ENCODE results near the gene ACTN3. TPM values are rescaled to one million over a fixed set of nuclear protein-coding genes. Genes with fewer than 3 reads are reported as not detected.
A peak's percentile ranks its signal among the peaks of the same experiment; 100 is the strongest.
"Not testable (repeated sequence)": the region's sequence is repeated elsewhere in the genome, so short reads cannot be mapped to it uniquely, and the experiment has no call there.

The ACTN3 gene
- total RNA-seq, 1 donor from 2014 or later: 0.12 TPM

DNA sequence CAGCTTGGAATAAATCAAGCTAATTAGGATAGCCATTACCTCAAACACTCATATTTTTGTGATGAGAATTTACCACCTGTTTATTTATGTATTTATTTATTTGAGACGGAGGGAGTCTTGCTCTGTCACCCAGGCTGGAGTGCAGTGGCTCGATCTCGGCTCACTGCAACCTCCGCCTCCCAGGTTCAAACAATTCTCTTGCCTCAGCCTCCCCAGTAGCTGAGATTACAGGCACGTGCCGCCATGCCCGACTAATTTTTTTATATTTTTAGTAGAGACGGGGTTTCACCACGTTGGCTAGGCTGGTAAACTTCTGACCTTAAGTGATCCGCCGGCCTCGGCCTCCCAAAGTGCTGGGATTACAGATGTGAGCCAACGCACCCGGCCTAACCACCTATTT lies 1.8 kb upstream of the ACTN3 start:
- DNase-seq (ENCODE audit: low spot score): not testable (repeated sequence)

DNA sequence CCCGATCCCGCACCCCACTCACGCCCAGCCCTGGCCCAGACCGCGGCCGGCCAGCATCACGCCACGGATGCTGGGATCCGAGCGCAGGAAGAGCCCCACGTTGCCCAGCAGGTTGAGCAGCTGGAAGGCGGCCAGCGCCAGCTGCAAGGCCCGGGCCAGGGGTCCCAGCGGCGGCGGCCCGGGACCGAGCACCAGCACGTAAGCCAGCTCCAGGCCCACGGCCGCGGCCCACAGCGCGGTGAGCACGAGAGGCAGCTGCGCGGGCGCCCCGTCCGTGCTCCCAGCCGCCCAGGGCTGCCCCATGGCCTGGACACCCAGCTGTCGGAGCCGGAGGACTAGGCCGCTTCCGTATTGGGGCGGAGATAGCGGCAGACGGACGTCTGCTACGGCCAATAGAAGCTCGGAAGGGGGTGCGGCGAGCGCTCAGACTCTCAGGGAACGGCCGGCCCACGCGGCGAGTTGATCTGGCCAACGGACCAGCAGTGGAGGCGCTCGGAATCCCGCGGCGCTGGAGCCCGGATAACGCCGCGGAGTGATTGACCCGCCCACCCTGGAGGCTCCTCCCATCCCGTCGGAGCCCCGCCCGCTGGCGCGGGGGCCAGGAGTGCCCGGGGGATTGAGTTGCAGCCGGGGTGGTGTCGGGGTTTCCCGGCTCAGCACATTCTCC lies 869 bp upstream of the ACTN3 start, which contains the start of gene ZDHHC24:
TSS of gene ZDHHC24 (minus strand) at position 348 of the 667 bp plus-strand sequence. CDS start at position 303, 45 bp downstream.
- peak; percentile 97 for DNase-seq (ENCODE audit: low spot score)

DNA sequence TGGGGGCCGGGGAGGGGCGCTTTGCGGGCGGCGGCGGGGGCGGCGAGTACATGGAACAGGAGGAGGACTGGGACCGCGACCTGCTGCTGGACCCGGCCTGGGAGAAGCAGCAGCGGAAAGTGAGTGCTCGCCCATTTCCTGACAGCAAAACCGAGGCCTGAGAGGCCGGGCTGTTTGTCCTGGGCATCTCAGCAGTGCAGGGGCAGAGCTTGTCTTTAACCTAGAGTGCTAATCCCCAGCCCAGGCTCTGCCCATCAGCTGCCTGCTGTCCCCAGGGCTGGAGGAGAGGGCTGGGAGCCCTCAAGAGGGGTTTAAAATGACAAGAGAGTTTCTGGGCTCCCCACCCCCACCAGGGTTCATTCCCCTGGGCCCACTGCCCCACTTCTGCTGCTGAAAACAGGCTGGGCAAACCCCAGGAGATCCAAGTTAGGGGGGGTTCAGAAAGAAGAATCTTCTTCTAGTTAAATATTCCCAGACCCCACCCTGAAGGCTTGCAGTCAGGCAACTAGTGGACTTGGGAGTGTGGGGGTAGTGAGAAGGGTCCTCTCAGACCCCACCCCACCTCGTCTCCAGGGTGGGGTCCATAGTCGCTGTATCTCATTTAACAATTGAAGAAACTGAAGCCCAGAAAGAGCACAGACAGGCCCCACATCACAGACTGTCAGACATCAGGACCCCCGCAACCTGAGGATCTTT lies 411 bp downstream of the ACTN3 start:
- no peak for DNase-seq (ENCODE audit: low spot score)

DNA sequence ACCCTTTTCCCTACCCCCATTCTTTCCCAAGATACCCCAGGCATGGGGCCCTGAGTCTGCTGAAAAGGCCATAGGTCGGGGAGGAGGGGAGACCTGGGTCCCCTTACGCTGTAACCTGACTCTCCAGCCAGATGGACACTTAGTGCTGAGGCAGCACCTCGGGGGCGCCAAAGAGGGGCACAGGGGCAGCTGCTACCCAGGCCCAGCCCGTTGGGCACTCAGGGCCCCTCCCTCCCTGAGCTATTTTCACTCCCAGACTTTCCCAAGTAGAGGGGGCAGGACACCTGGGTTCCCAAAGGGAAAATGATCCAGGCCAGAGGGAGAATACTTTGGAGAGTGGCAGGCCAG lies 933 bp downstream of the ACTN3 start:
- no peak for DNase-seq (ENCODE audit: low spot score)

DNA sequence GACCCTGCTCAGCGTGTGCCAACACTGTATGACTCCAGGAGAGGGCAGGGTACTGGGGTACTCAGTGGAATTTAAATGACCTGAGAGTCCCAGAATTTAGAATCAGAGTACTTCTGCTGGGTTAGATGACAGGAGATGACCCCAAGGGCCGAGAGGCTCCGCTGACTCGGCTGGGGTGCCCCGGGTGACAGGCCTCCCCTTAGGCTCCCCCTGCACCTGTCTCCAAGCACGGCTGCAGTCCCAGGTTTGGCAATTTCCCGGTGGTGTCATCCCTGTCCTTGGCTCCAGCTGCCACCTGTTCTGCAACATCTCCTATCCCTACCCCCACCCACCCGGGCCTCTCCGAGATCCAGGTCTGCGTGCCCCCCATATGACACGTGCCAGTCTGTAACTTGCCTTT lies 1.3 kb downstream of the ACTN3 start:
- DNase-seq (ENCODE audit: low spot score): no peak

DNA sequence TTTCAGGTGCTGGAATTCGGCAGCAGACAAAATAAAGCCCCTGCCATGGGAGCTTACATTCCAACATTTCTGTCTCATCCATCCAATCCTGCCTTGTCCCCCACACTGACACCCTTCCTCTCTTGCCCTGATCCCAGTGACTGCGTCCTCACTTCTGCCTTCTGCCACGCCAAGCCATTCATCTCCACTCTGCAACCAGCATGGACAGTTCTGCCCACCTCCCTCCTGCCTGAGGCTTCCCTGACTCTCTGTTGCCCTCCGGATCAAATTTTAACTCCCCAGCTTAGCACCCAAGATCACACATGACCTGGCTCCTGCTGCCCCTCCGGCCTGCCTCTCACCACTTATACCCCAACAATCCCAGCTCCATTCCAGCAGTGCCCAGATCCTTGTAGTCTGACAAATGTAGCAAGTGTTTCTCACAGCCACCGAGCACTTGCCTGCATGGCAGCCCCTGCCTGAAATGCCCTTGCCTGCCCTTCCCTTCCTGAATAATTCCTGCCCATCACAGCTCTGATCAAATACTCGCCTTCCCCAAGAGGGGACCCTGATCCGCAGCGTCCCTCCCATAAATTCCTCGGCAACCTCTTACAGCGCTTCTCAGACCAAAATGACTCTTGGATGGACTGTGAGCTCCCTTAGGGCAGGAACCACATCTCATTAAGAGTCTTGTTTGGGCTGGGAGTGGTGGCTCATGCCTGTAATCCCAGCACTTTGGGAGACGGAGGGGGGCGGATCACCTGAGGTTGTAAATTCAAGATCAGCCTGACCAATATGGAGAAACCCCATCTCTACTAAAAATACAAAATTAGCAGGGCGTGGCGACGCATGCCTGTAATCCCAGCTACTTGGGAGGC lies 2.3 kb downstream of the ACTN3 start:
- no peak for DNase-seq (ENCODE audit: low spot score)

DNA sequence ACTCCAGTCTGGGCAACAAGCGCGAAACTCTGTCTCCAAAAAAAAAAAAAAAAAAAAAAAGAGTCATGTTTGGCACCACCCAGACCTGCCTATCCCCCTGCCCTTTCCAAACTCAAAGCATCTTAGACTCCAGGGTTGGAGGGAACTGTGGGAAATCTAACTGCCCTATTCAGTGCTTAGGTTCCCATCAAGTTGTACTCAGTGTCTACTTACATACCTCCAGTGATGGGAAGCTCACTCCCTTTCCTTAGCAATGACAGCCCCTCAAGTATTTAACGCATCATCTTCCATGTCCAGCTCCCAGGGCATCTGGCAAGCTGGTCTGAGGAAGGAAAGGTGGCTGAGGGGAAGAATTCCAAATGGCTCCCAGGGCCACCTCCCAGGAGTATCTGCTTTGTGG lies 3.0 kb downstream of the ACTN3 start:
- DNase-seq (ENCODE audit: low spot score): no peak

DNA sequence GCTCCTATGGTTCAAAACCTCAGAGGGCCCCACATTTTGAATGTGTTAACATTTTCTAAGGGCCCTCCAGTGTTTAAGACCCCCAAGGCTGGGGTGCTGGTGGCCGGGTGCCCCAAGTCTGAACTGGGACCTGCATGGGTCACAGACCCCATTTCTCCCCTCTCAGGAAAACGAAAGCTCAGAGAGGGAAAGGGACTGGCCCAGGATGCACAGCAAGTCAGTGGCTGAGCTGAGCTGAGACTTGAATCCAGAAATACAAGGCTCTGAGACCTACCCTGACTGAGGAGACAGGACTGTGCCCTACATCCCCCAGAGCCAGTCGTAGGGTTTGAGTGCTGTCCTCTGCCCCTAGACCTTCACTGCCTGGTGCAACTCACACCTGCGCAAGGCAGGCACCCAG lies 4.2 kb downstream of the ACTN3 start:
- no peak for DNase-seq (ENCODE audit: low spot score)

DNA sequence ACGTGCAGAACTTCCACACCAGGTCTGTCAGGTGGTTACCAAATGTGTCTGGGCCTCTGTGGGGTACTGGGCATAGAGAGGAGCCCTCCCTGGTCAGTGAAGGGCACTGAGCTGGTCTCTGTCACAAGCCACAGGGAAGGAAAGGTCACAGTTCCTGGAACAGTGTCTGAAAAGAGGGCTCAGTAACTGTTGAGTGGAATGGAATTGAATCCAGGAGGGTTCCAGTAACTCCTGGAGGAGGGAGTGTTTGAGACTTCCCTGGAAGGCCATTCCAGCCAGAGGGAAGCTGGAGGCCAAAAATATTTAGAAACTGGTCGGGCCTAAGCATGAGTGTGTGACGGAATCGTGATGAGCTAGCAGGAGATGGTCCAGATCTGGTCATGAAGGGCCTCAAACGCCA lies 7.9 kb downstream of the ACTN3 start:
- no peak for DNase-seq (ENCODE audit: low spot score)

DNA sequence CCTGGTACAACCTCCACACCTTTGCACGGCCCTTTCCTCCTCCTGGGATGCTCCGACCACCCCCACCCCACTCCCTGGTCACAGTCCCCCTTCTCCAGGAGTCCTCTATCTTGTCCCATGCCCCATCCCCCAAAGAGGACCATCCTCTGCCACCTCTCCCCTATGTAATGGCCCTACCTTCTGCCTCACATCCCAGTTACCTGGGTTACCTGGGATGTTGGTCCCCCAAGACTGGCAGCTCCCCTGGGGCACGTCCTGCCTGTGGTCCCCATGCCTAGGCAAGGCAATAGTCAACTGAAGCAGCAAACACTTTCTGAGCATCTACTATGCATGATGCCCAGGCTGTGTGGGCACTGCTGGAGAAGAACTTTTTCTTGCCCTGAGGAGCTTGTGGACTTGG lies 8.7 kb downstream of the ACTN3 start:
- DNase-seq (ENCODE audit: low spot score): no peak

DNA sequence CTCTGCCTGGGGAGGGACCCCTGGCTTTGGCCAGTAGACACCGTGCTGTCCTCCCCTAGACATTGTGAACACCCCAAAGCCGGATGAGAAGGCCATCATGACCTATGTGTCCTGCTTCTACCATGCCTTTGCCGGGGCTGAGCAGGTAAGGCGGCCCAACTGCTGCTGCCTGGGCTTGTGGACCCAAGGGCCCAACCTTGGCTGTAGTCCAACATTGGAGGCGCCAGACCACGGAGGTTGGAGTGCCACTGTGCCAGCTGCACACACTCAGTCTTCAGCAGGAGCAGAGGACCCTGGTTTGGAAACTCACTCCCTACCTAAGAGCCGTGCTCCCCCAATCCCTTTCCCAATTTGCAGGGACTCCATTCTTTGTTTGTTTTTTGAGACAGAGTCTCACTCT lies 9.4 kb downstream of the ACTN3 start:
- DNase-seq (ENCODE audit: low spot score): no peak

DNA sequence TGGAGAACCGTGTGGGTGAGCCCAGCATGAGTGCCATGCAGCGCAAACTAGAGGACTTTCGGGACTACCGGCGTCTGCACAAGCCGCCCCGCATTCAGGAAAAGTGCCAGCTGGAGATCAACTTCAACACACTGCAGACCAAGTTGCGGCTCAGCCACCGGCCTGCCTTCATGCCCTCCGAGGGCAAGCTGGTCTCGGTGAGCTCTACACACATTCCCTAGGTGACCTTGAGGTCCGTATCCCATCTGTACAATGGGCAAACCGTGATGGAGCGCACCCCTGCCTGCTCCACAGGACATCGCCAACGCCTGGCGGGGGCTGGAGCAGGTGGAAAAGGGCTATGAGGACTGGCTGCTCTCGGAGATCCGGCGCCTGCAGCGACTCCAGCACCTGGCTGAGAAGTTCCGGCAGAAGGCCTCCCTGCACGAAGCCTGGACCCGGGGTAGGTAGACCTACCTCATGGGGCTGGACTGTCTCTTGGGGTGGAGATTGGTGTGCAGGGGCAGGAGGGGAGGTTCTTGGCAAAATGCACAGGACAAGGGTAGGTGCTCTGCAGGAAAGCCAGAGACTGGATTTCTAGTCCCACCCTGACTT lies 11.1 kb downstream of the ACTN3 start:
- no peak for DNase-seq (ENCODE audit: low spot score)

DNA sequence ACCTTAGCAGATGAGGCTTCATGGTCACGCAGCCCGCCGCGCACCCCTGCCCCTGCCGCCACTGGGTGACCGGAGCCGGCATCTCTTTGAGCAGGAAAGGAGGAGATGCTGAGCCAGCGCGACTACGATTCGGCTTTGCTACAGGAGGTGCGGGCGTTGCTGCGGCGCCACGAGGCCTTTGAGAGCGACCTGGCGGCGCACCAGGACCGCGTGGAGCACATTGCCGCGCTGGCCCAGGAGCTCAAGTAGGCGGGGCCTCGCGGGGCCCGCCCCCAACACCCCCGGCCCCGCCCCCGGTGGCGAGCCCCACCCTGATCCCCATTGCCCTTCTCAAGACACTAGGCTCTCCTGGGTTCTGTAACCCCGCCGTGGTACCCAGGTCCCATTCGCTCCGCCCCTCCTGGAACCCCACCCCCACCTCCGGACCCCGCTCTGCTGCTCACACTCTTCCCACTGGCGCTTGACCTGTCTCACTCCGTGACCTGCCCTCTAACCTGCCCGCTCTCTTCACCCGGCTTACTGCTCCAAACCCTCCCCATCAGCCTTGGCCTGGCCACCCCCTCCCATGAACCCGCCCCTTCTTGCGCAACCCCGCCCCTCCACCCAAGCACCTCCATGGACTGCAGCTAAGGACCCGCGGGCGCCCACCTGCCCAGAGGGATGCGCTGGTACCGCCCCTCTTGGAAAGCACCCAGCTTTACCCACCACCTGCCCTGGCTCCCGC lies 12.6 kb downstream of the ACTN3 start:
- no peak for DNase-seq (ENCODE audit: low spot score)

DNA sequence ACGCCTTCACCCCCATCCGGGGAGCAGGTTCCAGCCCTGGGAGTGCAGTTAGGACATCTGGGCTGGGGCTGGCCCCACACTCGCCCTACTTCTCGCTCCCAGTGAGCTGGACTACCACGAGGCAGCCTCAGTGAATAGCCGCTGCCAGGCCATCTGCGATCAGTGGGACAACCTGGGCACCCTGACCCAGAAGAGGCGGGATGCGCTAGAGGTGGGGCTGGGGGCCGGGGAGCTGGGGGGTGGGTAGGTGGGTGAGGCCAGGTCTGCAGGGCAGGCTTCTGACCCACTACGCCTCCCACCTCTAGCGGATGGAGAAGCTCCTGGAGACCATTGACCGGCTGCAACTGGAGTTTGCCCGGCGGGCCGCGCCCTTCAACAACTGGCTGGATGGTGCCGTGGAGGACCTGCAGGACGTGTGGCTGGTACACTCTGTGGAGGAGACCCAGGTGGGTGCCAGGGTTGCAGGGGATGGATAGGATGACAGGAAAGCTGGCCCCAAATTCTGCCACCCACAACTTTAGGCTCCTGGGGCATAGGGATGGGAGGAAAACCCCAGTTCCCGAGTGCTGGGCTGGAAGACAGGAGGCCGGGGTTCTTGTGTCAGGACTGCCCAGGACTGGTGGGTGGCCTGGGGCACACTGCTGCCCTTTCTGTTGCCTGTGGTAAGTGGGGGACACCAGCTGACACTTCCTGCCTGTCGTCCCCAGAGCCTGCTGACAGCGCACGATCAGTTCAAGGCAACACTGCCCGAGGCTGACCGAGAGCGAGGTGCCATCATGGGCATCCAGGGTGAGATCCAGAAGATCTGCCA lies 13.4 kb downstream of the ACTN3 start:
- no peak for DNase-seq (ENCODE audit: low spot score)

DNA sequence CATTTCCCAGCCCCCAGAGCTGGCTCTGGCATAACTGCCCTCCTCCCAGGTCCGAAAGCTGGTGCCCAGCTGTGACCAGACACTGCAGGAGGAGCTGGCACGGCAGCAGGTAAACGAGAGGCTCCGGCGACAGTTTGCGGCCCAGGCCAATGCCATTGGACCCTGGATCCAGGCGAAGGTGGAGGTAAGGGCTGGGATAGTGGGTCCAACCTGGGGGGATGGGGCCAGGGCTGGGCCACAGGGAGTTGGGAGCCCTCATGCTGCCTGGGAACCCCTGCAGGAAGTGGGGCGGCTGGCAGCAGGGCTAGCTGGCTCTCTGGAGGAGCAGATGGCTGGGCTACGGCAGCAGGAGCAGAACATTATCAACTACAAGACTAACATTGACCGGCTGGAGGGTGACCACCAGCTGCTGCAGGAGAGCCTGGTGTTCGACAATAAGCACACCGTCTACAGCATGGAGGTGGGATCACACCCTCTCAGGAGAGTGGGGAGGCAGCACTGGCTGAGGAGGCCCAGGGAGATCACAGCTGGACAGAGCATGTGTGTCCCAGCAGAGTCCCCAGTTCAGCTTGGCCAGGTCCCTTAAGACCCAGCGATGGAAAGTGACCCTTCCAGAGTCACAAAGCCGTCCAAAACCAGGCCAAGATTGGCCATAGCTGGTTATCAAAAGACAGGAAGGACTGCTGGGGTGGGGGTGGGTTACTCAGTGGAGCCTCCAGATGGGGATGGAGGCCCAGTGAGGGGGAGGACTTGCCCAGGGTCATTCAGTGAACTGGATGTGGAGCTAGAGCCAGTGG lies 14.7 kb downstream of the ACTN3 start:
- DNase-seq (ENCODE audit: low spot score): no peak

DNA sequence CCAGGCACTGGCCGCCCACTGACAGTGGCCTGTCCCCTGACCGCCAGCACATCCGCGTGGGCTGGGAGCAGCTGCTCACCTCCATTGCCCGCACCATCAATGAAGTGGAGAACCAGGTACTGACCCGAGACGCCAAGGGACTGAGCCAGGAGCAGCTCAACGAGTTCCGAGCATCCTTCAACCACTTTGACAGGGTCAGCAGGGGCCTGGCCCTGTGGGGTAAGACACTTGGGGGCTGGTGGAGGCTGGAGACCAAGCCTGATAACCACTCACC lies 15.2 kb downstream of the ACTN3 start:
- no peak for DNase-seq (ENCODE audit: low spot score)

DNA sequence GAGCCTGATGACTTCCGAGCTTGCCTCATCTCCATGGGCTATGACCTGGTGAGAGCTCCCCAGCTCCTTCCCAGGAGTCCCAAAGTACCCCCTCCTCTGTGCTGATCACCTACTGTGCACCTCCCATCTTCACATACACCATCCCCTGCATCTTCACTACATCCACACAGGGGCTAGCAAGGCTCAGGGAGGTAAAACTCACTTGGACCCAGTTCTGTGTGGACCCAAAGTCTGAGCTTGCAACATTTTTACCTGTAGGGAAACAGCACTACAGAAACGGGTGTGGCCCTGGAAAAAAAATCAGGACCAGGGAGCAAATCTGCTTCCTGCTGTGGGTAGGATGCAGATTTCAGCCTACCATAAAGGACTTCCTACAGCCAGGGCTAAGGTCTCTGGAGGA lies 15.6 kb downstream of the ACTN3 start:
- DNase-seq (ENCODE audit: low spot score): no peak

DNA sequence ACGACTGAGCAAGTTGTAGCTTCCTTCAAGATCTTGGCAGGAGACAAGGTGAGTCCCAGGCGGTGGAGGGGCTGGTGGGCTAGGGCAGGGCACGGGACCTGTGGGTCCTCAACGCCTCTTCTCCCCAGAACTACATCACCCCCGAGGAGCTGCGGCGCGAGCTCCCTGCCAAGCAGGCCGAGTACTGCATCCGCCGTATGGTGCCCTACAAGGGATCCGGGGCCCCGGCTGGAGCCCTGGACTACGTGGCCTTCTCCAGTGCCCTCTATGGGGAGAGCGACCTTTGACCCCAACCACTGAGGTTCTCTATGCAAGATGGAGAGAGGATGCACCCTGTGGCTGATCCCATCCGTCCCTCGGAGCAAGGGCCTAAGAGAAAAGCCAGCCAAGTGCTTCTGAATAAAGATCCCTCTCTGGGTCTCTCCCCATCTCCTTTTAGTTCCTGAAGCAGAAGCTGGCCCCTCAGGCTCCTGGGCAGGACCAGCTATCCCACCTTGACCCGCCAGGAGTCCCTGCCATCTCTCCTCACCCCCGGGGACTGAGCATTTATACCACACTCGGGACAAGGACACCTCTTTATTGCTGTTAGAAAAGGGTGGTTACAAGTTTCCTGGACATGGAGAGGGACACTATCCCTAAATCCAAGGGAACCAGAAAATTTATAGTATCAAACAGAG lies 16.3 kb downstream of the ACTN3 start:
- no peak for DNase-seq (ENCODE audit: low spot score)

DNA sequence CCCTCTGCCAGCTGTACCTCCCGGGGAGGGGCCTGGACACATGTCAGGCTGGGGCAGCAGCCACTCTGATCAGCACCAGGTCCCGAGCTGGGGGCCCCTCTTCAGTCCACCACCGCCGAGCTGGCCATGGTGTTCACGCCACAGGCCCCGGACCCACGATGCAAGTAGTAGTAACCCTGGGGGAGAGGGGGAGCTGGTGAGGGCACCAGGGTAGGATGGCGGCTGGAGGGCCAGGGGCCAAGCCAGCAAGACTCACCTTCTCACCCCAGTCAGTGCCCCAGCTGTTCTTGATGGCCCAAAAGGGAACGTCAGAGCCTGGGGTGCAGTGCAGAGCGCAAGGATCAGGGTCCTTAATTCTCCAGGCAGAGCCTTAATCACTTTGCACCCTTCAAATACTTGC lies 17.1 kb downstream of the ACTN3 start:
- no peak for DNase-seq (ENCODE audit: low spot score)

DNA sequence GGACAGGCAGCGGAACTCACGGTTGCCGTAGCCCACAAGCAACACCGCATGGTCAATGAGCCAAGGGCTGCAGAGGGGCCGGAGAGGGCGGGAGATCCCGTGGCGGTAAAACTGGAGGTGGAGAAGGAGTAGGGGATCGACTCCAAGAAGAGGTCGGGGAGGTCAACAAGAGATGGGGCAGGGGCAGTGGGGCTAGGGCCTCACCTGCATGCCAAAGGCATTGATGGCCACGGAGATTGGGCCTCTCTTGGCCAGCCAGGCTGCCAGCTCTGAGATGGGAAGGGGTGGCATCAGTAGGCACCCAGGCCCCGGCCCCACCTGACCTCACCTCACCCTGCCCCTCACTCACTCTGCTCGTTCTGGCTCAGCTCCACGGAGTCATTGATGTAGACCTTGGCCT lies 17.8 kb downstream of the ACTN3 start:
- DNase-seq (ENCODE audit: low spot score): no peak

All from mucosa of gallbladder (tissue), 1 donor.